GM10847 (cell line): ENCODE results near the gene MESD.

ENCODE experiments used
- POLR2A ChIP-seq: IDR thresholded peaks from 2 replicates; pipeline ENCODE4 v1.6.1; 2011; ENCODE audit not compliant: insufficient read length; ENCODE audit errors: extremely low read depth

Gene MESD

DNA sequence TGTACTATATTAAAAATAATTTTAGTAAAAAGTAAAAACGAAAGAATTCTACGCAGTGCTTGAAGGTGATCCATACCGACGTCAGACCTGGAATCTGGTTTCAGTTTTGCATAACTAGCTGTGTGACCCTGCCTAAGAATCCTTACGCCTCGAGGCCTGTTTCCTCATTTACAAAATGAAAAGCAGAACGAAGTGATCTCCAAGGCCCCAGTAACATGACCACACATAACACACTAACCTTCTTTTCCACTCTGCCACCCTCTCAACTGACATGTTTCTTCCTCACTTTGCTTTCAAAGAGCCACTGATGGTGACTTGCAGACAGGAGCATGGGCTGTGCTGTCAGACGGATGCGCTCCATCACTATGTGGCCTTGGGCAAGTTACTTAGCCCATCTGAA is 4.8 kb downstream of the MESD start:
- TF ChIP-seq POLR2A = no peak

DNA sequence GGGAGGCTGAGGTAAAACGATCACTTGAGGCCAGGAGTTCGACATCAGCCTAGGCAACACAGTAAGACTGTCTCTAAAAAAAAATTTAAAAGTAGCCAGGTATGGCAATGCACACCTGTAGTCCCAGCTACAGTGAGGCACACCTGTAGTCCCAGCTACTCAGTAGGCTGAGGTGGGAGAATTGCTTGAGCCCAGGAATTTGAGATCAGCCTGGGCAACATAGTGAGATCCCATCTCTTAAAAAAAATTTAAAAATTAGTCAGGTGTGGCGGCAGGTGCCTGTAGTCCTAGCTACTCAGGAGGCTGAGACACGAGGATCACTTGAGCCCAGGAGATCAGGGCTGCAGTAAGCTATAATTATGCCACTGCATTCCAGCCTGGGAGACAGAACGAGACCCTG is 6.8 kb downstream of the MESD start:
- no peak for TF ChIP-seq POLR2A

DNA sequence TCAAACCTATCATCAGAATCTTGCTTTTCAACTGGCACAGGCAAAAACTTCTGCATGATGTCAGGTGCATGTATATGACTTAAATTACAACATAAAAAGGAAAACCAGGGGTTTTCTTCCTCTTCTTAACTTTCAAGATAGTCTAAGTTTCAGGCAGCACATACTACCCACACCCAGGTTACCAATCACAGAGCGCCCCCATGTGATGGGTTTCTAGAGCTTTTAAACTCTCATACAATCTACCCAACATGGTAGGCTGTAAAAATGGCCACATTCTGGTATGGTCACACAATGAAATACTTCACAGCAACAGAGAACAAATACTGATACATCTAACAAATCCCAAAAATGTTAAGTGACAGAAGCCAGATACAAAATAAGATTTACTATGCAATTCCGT is 7.4 kb downstream of the MESD start:
- TF ChIP-seq POLR2A = no peak

DNA sequence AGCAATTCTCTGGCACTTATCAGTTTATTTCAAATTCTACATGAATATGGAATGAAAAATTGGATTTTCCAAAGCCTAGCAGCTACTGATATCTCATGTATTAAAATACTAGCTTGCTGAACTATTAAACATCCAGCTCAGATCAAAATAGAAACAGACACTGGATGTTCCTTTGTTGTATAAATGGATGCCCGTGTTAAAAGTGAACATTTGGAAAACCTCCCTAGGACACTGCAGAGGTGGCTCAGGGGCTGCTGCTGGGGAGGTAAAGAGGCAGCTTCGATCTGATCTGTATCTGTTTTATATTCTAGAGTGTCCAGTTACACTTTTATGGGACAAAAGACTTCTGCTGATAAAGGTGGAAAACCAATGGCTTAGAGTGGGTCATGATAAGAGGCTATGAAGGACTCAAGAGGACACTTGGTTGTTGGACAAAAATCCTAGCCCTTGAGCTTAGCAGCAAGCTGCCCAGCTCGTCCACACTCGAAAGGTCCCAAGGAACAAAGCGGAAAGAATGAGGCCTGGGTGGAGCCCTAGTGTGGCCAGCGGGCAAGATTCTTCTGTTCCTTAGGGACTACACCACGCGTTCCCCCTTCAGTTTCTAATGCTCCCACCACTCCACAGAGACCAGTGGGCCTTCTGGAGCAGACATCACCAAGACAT is 9.9 kb downstream of the MESD start:
- no peak for TF ChIP-seq POLR2A

DNA sequence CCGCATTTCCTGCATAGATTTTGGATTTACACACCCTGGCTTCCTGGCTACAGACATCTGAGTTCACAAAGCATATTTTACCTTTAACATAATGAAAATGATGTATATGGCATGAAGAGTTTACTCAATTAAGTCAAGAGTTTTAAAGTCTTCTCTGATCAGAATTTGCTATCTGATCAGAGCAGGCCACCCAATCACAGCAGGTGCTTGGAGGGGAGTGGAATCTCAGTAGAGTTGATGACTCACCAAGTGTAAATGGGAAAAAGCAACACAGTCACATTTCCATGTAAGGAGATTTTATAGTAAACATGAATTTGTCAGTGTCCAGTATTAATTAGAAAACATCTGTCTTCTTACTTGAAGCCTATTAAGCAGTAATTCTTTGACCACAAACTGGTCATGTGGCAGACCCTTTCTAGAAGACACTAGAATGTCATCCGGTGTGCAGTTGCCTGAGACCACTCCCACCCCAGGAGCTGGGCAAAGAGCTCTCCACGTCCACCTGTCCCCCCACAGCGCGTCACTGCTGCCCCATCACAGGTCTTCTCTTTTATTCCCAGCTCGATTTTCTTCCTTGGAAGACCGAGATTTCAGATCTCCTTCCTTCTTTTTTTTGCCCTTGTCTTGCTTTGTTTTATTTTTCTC is 10.8 kb downstream of the MESD start:
- no peak for TF ChIP-seq POLR2A

DNA sequence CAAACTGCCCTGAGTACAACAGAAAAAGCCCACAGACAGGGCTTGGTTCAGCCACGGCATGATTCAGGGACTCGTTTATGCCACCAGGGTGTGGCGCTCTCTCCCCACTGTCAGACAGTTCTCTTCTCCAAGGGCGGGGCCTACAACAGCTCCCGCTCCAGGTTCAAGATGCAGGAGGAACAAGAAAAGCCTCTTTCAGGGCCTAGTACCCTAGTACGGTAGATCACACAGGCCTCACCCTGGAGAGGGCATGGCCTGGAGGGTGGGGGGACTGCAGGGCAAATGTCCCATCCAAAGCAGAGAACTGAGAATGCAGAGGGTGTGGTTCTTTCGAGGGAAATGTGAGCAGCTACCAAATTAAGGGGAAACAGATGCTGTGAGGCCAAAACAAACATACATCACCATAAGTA is 12.0 kb downstream of the MESD start:
- no peak for TF ChIP-seq POLR2A

DNA sequence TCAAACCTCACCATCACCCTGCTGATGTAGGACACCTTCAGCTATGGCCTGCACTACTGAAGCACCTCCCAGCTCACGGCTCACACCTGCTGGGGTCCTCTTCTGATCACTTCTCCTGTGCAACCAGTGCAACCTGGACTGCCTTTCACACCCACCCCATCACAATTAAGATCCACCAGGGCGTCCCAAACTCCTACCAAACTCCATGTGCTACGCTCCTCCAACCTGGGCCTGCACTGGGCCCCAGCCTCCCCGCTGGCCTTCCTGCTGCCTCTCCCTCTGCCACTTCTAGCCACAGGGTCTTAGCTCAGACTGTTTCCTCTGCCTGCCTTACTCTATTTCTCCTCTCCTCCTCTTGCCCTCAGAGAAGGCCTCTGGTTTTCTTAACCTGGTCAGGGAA is 12.8 kb downstream of the MESD start:
- TF ChIP-seq POLR2A = no peak

DNA sequence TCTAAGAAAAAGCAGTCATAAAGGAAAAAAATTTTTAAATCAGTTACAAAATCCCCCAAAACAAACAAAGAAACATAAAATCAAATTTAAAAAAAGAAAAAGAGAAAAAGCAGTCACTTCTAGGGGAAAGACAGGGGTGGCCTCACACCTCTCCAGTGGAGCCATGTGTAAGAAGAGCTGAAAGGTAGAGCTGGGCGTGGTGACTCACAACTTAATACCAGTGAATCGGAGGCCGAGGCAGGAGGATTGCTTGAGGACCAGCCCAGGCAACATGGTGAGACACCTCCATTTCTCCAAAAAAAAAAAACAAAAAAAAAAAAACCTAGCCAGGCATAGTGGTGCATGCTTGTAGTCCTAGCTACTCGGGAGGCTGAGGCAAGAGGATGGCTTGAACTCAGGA is 14.7 kb downstream of the MESD start:
- no peak for TF ChIP-seq POLR2A

DNA sequence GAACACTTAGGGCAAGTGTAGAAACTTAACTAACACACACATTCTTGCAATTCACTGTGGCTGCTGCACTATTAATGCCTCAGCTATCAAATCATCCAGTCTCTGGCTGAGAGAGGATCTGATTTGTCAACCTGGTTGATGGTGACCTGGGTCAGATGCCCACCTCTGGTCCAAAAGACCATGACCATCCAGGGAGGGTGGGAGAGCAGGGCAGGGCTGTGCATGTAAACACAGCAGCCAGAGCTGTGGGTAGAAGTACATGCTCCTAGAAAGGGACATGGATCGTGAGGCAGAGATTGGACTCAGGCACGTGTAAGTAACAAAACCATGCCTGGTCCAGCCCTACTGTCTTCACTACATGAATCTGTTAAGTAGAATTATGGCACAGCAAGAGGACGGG is 17.3 kb downstream of the MESD start:
- TF ChIP-seq POLR2A = no peak

DNA sequence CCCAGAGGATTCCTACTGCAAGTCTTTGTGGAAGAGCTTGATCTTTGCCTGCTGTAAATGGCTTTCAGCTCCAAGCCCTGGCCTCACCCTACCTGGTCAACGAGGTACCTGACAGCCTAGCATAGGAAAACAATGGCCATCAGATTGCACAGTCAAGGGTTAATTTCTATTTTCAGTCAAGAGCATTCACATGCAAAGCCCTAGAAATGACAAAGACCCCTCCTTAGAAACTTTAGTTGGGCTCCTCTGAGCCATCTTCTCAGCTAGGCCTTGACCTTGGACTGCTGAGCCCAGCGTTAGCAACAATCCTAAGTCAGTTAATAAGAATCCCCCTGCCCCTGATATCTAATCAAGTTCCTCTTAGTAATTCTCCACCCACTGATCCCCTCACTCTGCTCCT is 18.5 kb downstream of the MESD start:
- no peak for TF ChIP-seq POLR2A

DNA sequence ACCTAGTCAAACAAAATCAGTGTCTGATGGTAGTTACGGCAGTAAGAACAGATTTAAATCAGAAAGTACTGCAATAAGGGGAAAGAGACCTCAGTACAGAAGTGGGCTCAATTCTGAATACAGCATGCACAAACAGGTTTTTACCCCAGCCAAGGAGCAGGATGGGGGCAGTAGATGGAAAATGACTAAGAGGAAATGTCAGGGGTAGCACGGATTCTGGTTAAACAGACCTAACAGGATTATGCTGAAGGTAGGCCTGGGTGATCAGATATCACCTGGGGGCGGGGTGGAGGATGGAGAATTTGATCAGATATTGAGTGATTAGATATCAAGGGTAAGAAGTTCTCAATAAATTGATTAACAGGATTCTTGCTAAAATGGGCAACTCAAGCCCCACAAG is 19.0 kb downstream of the MESD start:
- TF ChIP-seq POLR2A = no peak

DNA sequence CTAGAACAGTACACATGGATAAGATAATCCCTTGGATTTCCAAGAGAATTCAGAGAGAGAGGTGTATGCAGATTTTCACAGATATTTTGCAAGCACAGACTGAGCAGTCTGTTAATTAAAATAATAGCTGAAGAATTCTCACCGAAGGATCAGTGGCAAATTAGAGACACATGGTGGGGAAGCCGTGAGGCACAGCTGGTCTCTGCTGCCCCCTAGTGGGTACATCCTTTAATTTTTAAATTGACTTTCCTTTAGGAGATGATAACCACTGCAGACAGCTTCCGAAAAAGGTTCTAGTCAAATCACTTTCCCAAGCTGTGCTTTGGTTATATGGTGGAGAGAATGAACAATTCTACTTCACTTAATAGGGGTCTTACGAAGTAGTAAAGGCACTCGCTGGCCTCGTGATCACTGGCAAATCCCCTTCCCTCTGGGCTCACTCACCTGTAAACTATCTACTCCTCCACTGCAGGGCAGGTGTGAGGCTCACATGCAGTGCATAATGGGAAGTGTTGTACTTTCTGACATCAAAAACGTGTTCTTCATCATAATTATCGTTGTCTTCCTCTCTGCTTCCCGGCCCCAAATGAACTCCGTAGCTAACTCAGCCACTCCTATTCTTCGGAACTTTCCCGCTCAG is 19.5 kb downstream of the MESD start:
- TF ChIP-seq POLR2A = no peak

DNA sequence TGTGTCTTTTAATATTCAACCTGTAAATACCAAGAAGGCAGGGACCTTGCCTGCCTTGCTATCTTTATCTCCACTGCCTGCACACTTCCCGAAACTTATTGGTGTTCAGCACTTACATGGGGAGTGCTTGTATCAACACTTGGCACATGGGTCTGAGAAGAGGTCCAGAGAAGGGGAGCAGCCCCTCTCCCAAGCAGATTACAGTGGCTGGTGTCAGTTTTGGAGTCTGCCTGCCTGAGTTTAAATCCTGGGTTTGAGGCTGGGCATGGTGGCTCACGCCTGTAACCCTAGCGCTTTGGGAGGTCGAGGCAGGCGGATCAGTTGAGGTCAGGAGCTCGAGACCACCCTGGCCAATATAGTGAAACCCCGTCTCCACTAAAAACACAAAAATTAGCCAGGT is 20.3 kb downstream of the MESD start:
- no peak for TF ChIP-seq POLR2A

DNA sequence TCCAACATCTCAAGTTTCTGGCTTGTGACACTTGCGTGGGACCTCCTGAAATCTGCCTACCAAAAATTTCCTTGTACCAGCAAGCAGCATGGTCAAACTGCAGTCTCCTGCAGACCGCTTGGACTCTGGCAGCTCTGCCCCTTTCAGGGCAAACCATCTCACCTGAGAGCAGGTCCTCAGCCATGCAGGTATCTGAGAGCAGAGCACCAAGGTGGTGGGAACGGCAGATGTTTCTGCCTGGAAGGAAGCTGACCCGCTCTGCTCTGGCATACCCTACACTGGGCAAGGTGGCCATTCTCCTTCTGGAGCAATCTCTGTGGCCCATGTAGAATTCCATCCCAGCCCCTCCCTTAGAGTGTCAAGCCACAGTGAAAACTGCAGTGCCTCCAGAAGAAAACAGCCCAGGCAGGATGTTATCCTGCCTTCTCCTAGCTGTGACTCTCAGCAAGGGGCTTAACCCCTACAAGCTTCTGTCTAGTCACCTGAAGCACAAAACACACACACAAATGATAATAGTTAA is 21.6 kb downstream of the MESD start:
- TF ChIP-seq POLR2A = no peak

DNA sequence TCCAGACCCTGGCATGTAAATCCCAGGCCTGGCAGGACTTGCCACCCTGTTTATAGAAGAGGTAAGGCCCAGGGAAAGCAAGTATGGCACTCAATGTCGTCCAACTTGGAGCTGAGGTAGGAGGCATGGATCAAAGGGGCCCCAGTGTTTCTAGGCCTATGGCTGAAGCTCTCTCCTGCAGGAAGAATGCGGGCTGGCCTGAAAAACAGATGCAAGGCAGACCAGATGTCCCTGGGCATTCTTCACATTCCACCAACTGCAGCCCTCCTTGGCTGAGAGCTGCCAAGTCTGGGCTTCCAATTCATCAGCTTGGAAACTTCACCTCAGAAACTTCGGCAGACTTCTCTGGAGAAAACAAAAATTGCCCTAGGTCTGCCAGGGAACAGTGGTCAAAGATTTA is 22.2 kb downstream of the MESD start:
- TF ChIP-seq POLR2A = no peak

DNA sequence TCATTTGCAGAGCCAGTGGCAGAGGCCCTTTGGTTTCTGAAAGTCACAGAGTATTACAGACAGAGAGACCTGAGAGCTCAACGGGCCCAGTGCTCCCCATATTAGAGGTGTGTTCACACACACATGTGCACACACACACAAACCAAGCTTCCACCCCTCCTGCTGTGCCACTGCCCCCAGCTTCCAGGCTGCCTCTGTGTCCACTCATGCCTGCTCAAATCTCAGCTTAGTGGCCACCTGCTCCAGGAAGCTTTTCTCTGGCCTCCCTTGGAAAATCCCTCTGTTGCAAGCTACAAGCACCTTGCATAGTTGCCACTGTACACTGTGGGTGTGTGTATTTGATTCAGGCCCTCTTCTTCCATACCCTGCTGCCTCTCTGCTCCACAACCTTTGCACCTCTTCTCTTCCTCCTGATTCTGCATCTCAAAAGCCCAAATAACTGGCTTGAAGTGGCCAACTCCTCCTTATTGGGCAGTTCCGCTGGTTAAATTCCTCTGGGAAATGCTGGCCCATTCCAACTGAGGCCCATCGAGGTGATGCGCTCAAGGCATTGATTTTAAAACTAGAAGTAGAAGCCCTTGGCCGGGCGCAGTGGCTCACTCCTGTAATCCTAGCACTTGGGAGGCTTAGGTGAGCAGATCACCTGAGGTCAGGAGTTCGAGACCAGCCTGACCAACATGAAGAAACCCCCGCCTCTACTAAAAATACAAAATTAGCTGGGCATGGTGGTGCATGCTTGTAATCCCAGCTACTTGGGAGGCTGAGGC is 23.0 kb downstream of the MESD start:
- TF ChIP-seq POLR2A = no peak
